GM10248 (cell line): Measurements from ENCODE around the gene NBPF15.
"Not testable (repeated sequence)": the region's sequence is repeated elsewhere in the genome, so short reads cannot be mapped to it uniquely, and the experiment has no call there.

Experiments used
- CTCF ChIA-PET: fragments of 300-600 bp; sonication (Branson Sonifier 250); formaldehyde crosslinking; extraction: SDS; loops from one replicate; lab custom pipeline; 2021; ENCODE audit warnings: antibody characterized with exemption; lab: Yijun Ruan, JAX
- POLR2A ChIA-PET: fragments of 350-650 bp; sonication (Branson Sonifier 250); formaldehyde crosslinking; extraction: SDS; loops from one replicate; lab custom pipeline; 2020; ENCODE audit warnings: antibody characterized with exemption; lab: Yijun Ruan, JAX
- DNase-seq: peaks from one replicate; pipeline ENCODE4 v3.0.0; 2012; ENCODE audit errors: extremely low spot score
- CTCF ChIP-seq: IDR thresholded peaks from 2 replicates; pipeline ENCODE4 v1.5.1; 2012; ENCODE audit warnings: mild to moderate bottlenecking, low read depth; ENCODE audit errors: extremely low read depth, missing control alignments, control extremely low read depth

The NBPF15 gene

DNA sequence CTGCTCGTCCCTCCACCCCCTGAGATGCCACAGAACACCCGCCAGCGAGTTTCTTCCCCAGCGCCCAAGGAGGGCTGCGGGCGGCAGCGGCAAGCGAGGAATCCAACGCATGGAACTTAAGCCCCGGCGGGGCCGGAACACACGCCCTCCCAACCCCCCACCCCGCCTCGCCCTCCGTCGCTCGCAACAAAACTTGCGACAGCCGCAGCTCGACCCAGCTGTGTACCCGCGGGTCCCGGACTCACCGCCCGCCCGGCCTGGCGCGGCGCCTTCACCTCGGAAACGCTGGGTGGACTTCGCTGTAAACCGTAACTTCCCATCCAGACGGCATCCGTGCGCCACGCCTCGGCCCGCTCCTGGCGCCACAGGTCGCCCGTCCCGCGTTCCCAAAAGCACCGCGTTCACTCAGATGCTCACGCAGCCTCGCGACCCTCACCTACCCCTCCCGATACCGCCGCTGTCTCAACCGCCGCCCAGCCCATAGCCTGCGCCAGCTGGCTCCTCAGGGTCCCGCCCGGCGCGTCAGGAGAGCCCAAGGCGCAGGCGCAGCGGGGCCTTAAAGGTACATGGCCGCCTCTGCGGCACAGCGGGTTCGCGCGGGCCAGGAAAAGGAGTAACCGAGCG is at the start of gene NBPF15:
Gene NBPF15, minus strand, starts transcription at position 534 of the 624 bp plus-strand sequence. CDS start 21,666 bp downstream, outside the sequence.
- DNase-seq, CTCF ChIA-PET: not testable (repeated sequence)

DNA sequence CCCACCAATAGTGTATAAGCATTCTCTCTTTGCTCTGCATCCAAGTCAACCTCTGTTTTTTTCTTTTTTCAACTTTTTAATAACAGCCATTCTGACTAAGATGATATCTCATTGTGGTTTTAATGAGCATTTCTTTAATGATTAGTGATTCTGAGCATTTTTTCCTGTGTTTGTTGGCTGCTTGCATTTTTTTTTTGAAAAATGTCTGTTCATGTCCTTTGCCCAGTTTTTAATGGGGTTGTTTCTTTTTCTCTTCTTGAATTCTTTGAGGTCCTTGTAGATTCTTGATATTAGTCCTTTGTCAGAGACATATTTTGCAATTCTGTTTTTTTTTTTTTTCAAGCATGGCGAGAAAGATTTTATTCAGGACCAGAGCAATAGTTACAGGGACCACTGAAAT is 35.0 kb upstream of the NBPF15 start:
- CTCF ChIA-PET, DNase-seq, POLR2A ChIA-PET: not testable (repeated sequence)

More for the DNA sequence above, at the start of gene NBPF15:
- POLR2A ChIA-PET: not testable (repeated sequence)

GRCh38 chr1:144494130-144494529 is 32.7 kb upstream of the NBPF15 start:
- CTCF ChIA-PET, POLR2A ChIA-PET, DNase-seq: not testable (repeated sequence)

GRCh38 chr1:144490394-144490793 is 28.9 kb upstream of the NBPF15 start:
- POLR2A ChIA-PET, DNase-seq, CTCF ChIA-PET: not testable (repeated sequence)

DNA sequence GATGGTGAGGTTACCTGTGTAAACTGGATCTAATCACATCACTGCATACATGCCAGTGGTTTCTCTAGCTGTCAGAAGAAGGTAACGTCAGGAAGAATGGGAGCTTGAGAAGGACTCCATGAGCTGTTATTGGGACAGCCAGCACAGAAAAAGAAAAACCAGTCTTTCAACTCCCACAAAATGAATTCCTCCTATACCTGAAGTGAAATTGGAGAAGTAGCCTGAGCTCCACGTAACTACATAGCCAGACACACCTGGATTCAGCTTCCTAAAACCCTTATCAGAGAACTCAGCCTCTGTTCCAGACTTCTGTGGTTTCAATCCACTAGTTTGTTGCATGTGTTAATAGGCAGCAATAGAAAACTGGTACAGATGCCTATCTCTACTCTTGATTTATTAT is 25.5 kb upstream of the NBPF15 start:
- POLR2A ChIA-PET, CTCF ChIA-PET, DNase-seq: not testable (repeated sequence)

GRCh38 chr1:144485048-144485993 is 23.9 kb upstream of the NBPF15 start:
- POLR2A ChIA-PET, CTCF ChIA-PET, DNase-seq: not testable (repeated sequence)

DNA sequence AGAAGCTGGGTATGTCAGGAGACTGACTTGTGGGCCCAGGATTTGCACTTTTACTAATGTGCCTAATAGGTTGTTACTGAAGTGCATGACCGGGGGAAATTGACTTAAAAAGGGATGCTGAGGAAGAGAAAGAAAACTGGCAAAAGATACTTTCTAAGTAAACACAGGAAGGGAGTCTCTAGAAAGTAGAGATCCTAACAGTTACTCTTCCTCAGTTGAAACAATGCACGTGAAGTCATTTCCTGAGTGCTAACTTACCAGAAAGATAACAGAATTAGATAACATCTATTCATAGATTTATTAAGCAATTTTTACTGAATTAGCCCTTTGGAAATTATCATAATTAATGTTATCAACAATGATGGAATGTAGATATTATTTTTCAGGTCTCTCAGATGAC is 12.4 kb upstream of the NBPF15 start:
- POLR2A ChIA-PET, DNase-seq, CTCF ChIA-PET: not testable (repeated sequence)

GRCh38 chr1:144471434-144471833 is 10.0 kb upstream of the NBPF15 start:
- POLR2A ChIA-PET, CTCF ChIA-PET, DNase-seq: not testable (repeated sequence)

DNA sequence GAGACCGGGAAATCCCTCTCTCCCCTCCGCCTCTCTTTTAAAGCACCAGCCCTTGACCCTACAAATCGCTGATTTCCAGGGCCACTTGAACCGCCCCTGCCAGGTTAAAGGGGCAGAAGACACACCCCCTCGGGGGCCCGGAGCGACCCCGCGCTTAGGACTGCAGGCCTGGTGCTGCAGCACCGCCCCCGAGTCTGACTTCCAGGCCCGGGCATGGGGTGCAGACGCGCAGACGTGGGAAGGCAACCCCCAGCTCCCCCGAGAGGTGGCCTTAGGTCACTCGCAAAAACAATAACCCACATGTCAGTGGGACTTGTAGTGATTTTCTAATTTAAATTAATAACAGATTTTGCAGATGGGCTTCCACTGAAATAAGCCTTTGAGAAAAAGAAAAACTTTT is 309 bp upstream of the NBPF15 start:
- POLR2A ChIA-PET, CTCF ChIA-PET, DNase-seq: not testable (repeated sequence)

- CTCF ChIA-PET, POLR2A ChIA-PET, DNase-seq: not testable (repeated sequence)
Measured at GRCh38 chr1:144460686-144461085, 783 bp downstream of the NBPF15 start.

GRCh38 chr1:144442402-144442801 is 19.1 kb downstream of the NBPF15 start:
- CTCF ChIA-PET, POLR2A ChIA-PET, DNase-seq: not testable (repeated sequence)

- DNase-seq, POLR2A ChIA-PET, CTCF ChIA-PET: not testable (repeated sequence)
- TF ChIP-seq CTCF: peak; percentile 11
Measured at GRCh38 chr1:144439737-144440136, 21.7 kb downstream of the NBPF15 start.

DNA sequence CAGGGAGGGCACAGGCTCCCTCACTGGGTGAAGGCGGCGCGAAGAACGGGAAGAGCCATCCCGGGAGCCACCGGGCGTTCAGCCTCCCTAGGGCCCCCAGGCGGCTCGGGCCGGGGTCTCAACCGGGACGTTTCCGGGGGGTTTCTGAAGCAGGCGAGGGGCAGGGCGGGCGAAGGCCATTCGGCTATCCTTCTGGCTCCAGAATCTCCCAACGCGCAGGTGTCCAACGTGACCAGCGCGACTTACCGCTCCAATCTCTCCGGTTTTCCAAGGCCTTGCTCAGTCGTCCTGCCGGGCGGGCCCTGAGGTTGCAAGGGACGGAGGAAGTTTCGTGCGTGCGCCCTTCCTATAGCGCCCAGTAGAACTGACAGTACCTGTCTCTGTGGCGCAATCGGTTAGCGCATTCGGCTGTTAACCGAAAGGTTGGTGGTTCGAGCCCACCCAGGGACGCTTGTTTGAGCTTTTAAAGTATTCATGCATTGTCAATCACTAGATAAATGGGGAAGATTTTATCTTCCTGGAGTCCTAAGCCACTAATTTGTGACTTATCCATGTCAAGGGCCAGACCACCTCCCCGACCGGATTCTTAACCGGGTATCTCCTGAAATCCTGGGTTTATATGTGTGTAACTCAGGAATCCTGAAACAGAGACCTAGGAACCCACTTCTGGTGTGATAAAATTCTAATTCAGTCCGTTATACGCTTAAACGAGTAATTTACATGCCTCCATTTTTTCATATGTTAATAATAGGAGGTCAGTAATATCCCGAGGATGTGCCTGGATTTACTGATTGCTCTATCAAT is 42.4 kb downstream of the NBPF15 start:
- POLR2A ChIA-PET, CTCF ChIA-PET, DNase-seq: not testable (repeated sequence)

GRCh38 chr1:144413404-144414118 is 47.9 kb downstream of the NBPF15 start:
- DNase-seq, POLR2A ChIA-PET, CTCF ChIA-PET: not testable (repeated sequence)

- CTCF ChIA-PET: not testable (repeated sequence)
- POLR2A ChIA-PET: interaction anchor here (0.9 to 1.2 kb wide), 4 partner anchors 111 to 868 kb away, joined by 3 to 12 read pairs (median 7); no protein-coding TSS in a partner anchor
- DNase-seq: peak; percentile 79
Measured at GRCh38 chr1:144412491-144413403, 48.7 kb downstream of the NBPF15 start.
